Glomerular visceral epithelial cell (primary cell): ENCODE measurements around the gene CHML.

Source experiments
- DNase-seq: peaks from one replicate; pipeline ENCODE4 v3.0.0-alpha.2; 2016; ENCODE audit errors: extremely low spot score

Gene CHML

DNA sequence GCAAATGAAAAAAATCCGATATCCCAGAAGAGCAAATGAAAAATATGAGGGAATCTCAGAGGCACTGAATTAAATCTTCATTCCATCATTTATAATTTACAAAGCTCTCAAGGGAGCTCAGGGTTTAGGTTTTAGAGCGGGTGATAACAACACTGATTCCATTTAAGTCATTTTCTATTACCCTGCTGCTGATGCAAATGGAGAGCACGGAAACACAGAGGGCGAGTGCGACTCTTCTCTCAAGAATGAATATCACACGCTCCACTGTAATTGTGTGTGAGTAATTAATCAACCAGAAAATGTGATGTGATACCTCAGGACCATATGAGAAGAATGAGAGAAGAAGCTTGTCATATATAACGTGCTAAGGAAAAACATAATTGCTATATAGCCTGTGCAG lies 22.7 kb downstream of the CHML start:
- DNase-seq, result no peak

DNA sequence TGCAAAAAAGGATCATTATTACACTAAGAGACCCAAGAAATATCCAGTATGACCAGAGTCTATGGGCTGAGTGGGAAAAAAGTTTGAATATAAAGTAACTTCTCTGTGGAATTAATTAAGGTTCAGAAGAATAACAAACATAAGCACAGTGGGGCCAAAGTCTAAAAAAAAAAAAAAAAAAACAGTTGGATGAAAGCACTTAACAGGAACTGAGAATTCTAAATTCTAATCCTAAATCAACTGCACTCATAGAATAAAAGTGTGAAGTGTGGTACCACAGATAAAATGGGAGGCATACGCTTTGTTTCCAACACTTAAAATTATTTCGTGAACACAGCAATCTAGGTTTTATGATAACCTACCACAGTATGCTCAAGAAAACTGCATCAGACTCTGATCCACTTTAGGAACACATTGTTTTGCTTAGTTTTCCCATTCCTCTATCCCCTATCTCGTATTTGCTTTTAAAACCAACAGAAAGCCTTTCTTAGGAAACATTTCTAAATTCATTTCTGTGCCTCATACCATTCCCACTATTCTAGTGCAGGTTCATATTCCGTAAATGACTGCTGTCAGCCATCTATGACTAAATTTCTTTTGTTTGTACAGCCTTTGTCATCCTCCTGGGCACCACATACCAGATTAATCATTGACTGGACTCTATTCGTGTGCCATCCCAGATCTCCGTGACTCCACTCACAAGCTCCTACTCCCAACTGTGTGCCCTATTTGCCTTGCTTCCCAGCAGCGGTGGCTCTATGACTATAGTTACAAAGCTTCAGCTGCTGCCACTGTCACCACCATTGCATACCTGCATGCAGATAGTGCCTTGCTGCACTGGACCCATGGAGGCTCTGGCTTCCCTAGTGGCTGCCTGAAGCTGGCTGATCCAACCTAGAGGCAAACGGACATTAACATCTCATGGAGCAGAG lies 24.9 kb downstream of the CHML start:
- peak; percentile 88 for DNase-seq

DNA sequence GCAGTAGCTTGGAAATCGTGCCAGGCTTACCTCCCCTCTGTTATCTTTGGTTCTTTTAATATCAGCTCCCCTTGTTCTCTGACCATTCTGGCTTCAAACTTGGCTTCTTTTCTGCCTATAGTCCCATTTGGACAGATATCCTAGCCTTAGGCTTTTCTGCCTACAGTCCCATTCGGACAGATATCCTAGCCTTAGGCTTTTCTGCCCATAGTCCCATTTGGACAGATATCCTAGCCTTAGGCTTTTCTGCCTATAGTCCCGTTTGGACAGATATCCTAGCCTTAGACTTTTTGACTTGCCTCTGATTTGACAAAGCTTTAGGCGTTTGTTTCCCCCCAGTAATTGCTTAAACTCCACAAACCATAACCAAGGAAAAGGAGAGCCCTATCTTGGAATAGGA lies 25.6 kb downstream of the CHML start:
- no peak for DNase-seq

DNA sequence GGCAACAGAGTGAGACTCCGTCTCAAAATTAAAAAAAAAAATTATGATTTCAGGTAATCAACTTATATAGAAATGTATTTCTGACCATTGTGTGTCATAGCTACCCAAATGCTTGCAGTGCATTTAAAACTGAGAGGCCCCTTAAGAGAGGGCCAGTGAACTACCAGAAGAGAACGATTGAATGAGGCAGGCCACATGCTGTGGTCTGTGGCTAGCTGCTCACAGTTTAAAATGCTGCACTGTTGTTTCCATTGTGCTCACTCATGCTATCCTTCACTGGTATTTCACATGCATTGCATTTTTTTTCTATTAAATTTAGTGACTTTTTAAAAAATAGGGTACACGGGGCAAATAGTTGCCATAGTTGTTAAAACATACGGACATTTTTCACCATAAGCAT lies 26.0 kb downstream of the CHML start:
- peak; percentile 41 for DNase-seq

DNA sequence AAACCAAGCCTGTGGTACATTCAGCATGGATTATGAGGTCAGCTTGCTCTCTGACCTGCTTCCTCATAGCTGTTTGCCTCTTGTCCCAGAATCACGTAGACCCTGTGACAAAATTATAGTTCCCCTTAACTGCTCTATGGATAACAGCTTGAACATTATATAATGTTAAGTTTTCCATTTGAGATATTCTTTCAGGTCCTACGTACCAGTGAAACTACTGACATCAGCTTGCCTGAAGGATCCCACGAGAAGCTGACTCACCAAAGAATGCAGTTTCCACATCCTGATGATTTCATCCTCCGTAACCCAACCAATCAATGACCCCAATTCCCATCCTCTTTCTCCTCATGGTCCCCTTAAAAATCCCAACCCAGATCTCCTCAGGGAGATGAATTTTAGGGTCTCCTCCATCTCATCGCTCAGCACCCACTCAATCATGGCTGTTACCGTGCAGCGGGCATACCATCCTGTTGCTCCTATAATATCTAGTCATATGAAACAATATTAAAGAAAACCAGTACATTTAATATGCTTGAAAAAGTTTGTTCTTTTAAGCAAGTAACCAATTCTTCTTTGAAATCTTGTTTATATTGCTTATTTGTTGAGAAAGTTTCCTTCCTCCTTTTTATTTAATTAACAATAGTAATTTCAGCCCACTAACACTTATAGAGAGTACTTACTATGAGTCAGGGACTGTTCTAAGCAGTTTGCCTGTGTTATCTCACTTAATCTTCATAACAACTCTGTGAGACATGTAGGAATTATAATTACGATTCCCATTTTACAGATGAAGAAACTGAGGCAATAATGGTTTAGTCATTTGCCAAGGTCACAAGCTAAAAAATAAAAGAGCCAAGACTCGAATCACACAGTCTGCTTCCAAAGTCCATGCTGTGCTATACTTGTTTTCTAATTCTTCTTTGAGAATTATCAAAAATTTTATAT lies 27.4 kb downstream of the CHML start:
- DNase-seq, result peak; percentile 73

DNA sequence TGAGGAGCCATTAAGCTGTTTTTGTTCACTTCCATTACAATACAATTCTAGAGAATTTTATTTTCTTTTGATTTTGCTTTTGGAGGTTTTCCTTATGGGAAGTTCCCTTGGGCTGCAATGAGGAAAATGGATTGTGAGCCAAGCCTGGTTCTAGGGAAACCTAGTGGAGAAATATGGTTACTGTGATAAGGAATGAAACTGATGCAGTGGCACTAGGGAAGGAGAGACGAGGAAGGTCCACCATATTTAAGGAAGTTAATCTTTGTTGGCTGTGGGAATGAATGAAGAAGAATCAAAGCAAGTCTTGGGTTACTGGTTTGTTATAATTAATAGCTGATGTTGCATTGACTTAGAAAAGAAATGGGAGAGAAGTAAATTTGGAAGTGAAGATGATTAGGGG lies 28.4 kb downstream of the CHML start:
- DNase-seq, result no peak

DNA sequence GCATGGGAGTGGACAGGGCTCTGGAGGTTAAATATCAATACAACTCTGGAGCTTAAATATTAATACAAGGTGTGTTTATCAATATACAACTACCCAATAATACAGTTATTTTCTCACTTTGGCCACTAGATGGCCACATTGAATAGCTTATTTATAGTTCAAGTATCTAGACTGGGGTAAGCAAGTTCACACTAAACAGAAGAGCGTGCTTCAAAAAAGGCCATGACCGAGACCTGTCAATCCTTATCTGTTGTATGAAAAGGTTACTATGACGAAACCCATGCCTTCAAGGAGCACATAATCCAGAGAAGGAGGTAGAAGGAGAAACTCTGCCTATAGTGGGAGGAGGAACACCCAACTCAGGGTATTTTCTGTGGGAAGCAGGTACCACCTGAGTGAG lies 29.1 kb downstream of the CHML start:
- DNase-seq, result peak; percentile 63

DNA sequence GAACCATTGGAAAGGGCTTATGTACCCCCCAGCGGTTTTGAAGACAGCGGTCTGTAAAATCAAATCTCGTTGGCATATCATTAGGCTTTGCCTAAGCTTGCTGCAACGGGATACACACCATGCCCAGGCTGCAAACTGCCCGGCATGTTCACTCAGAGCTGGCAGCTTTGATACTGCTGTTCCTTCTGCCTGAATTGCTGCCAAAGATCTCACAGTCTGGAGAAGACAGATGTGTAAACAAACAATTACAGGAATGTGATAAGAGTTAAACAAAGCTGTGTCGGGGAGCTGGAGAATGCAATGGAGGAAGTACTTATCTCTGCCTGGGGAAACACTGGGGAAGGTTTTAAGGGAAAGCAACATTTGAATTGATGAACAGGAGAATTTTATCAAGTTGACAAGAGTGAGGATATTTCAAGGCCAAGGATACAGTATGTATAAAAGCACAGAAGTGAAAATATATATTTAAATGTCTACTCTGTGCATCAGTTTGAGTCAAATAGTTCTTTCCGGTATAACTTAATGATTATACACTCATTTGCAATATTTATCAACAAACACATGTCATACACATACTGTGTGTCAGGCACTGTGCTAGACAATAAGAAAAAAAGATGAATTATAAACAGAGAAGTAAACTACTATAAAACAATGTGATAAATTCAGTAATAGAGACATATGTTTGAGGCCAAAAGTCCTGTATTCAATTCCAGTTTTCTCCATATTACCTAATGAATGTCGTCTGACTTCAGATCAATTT lies 29.9 kb downstream of the CHML start:
- no peak for DNase-seq

DNA sequence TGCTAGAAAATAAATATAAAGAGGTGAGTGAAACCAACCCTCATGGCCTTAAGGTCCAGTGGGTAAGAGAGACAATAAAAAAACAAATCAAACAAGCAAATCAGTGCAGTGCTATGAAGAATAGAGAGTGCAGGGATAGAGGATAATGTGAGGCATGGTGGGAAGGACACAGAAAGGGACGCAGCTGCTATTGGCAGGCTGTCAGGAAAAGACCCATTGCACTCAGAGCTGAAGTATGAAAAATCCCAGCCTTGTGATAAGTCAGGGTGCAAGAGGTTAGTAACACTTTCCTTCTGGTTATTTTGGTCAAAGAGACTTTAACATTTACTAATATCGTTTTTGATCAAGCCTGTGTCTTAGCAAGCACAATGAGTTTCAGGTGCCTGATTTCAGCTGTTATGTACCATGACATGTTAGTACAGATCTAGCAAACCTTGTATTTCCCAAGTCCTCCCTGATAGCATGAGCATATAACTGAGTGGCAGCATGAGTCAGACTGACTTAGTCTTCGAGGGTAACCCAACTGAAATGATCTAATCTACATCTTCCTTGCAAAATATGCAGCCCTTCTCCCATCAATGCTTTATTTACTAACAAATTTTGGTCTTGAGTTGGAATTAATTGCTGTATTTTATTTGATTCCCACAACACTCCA lies 31.7 kb downstream of the CHML start:
- peak; percentile 41 for DNase-seq

DNA sequence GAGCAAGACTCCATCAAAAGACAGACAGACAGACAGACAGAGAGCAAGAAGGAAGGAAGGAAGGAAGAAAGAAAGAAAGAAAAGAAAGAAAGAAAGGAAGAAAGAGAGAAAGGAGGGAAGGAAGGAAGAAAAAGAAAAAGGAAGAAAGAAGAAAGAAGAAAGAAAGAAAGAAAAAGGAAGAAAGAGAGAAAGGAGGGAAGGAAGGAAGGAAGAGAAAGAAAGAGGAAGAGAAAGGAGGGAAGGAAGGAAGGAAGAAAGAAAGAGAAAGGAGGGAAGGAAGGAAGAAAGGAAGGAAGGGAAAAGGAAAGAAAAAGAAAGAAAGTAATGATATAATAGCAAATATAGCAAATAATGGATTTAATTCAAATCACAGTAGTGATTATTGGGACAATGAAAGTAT lies 32.7 kb downstream of the CHML start:
- DNase-seq, result no peak

DNA sequence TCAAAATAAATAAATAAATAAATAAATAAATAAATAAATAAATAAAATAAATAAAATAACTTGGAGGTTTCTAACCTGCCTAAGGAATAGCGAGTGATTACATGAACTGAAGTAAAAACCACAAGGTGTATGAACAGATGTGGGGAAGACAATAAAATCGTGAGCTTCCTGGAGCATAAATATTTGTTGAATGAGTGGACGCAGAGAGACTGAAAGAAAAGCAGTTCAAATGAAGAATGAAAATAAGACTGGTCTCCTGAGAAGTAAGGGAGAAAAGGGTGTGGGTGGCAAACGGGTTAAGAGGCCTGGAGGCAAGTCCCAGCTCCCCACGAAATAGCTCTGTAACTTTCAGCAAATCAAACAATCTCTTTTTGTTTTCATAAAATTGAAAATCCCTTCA lies 33.6 kb downstream of the CHML start:
- DNase-seq, result peak; percentile 48

DNA sequence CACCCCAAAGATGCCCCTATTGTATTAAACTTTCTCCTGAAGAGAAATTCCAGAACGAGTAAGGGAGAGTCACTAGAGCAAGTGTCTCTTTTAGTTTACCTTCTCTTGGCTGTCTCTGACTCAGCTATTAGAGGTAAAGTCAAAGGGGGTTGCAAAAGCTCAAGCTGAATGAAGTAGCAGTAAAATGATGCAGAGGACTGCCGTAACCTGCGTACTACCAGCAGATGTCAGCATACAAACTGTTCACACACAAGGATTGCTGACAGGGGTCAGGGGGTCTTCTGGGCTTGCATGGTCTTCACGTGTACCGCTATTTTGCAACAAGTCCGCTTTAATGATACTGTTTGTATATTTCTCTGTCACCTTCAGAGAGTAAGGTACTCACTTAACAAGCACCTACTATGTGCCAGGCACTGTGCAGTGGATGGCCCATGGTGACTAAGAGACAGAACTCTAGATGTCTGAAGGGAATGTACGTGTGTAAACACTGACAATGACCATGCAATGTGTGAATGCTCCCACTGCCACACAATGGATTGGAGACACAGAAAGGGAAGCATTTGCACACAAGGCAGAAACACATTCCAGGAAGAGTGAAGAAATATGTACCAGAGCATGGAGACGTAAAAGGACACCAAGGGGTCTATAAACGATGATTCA lies 34.9 kb downstream of the CHML start:
- DNase-seq, result no peak

DNA sequence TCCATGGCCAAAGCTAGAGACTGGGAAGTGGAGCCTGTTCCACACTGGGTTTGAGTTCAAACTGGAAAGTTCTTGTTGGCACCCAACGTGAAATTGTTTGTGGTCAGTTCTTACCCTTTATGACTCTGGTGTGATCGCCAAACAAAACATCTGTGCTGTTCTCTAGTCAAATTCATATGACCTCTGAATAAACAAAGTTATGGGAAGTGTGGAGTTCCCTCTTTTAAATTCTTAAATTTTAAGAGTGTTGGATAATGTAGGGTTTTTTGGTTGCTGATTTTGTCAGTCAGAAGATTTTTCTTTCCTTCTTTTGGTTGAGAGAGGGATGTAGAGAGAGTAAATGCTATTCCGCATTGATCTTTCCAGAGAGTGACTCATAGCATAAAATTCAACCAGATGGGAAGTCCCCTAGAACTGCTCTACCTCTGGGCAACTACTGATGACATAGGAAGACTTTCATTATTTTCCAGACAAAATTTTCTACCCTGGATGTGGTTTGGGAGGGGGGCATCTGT lies 36.4 kb downstream of the CHML start:
- DNase-seq, result peak; percentile 61

DNA sequence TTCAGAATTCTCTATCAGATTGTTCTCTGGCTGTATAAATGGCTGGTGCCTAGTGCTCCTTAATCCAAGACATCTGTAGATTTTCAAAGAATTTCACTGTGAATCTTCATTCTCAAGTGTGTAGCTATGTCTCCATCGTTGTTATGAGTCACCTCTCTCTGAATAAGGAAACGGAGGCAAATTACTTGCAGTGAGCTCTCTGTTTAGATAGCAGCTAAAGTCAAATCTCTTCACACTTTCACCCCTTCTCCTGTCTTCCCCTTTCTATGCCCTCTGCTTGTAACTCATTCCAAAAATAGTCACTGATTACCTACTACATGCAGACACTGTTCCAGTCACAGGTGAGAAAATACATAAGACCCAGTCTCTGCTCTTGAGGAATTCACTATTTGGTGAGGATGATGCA lies 39.7 kb downstream of the CHML start:
- peak; percentile 20 for DNase-seq

DNA sequence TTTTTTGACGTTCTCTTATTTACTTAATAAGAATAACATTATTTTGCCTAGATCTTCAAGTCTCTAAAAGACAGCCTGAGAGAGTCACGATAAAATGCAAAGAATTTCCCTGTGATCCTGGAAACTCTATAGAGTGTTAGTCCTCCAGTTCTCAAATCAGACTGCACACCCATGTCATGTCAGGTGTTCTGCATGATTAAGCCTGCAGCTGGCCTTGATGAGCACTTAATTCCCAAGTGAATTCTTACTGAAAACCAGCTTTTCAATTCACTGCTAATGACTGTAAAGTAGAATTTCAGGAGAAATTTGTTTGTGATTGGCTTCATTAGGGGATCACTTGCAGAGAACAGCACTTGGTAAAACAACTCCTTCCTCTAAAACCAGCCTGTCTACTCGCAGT lies 41.9 kb downstream of the CHML start:
- no peak for DNase-seq

DNA sequence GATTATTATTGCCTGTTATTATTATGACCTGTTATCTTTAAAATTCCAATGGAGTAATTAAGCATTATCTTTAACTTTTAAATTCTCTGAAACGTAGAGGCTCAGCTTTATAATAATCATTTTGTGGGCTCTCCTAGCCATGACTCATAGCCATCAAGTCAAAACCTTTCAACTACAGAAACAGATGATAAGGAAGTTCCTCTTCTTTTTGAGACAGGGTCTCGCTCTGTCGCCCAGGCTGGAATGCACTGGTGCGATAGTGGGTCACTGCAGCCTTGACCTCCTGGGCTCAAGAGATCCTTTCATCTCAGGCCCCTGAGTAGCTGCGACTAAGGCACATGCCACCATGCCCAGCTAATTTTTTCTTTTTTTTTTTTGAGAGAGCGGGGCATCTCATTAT lies 43.5 kb downstream of the CHML start:
- DNase-seq, result peak; percentile 58

DNA sequence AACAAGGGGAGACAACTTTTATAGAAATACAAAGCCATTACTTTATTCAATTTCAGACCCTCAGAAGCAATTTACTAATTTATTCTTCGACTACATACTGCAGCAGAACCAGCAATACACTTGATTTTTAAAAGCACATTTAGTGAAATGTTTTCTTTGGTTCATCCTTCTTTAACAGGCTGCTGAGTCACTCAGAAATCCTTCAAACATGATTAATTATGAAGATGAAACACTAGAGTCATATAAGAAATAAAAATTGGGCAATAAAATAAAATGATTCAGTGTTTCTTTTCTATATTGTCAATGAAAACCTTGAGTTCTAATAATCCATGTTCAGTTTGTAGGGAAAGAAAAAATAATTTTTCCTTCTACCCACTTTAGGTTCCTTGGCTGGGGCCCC lies 47.0 kb downstream of the CHML start:
- no peak for DNase-seq

DNA sequence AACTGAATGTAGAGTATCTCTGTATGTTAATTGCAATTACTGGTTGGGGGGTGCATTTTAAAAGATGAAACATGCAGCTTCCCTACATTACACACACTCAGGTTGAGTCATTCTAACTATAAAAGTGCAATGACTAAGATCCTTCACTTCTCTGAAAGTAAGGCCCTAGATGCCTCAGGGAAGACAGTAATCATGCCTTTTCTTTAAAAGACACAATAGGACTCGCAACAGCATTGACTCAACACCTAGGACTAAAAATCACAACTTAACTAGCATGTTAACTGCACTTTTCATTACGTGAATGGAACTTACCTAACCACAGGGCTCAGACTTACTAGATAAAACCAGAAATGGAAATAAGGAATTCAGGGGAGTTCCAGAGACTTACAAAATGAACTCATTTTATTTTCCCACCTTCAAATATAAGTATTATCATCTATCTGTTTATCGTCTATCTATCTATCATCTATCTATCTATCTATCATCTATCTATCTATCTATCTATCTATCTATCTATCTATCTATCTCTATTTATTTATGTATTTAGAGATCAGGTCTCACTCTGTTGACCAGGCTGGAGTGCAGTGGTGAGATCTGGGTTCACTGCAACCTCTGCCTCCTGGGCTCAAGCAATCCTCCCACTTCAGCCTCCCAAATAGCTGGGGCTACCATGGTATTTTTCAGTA lies 47.8 kb downstream of the CHML start:
- DNase-seq, result peak; percentile 40

DNA sequence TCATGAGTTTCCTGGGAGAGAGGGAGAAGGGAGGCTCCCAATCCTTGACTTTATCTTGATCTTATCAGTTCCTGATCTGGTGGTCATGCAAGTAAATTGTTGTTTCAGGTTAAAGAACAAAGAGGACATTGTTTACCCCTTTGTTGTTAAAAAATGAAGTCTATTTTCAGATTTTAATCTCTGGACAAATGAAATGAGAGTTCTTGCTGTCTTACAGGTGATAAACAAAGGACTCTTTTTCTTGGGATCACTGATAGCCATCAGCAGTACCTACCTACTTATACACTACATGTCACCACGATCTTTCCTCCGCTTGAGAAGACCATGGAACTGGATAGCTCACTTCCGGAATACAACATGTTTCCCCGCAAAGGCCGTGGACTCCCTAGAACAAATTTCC lies 48.4 kb downstream of the CHML start:
- DNase-seq, result no peak

DNA sequence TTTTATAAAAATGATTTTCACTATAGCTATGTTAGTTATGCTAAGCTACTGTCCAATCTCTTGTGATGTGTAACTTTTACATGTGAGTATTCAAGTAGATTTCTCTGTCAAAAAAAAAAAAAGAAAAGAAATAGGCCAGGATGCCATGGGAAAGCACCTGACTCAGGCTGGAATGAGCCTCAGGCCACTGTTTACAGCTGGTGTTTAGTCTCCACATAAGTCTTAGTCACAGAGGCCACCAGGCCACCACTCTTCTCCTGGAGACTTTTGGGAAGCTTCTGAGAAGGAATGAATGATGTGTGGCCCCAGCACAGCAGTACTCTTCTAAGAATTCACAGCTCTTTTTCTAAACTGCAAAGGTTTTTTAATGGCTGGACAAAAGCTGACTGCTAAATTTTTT lies 48.9 kb downstream of the CHML start:
- peak; percentile 62 for DNase-seq
